PFSK-1 (cell line): ENCODE measurements around the gene NEU1.

Experiments
- FOXP2 ChIP-seq: optimal IDR thresholded peaks from 2 replicates; pipeline ENCODE3; 2011; ENCODE audit warnings: borderline replicate concordance, control low read depth, inconsistent platforms; ENCODE audit not compliant: insufficient read depth; ENCODE audit errors: extremely low read length, extremely low read depth
- REST ChIP-seq, 2 experiments: IDR thresholded peaks; 2 replicates each; pipeline versions ENCODE4 v1.6.1 to v1.8.0; 2011 to 2012; ENCODE audit warnings: low read depth in 2 of 2, low read length in 2 of 2, control low read depth in 1 of 2, inconsistent platforms in 1 of 2, mild to moderate bottlenecking in 1 of 2, moderate library complexity in 1 of 2; ENCODE audit not compliant: insufficient read depth in 1 of 2

The NEU1 gene

GRCh38 chr6:31811645-31812044 lies 51.0 kb downstream of the NEU1 start:
- no peak for TF ChIP-seq REST (IDR thresholded peaks at IDR 0.05; ENCODE audit: insufficient read depth in 1 of 2, low read depth in 2 of 2, low read length in 2 of 2)
- no peak for TF ChIP-seq FOXP2
